Stimulated activated CD4-positive, alpha-beta T cell treated with anti-CD3 and anti-CD28 coated beads, Interleukin-15, amount 100 ng/mL, for 24 hours (primary cell): Measurements from ENCODE around the gene SFI1.
A peak's percentile ranks its signal among the peaks of the same experiment; 100 is the strongest.

Experiments
- DNase-seq: peaks from one replicate; pipeline ENCODE4 v3.0.0-alpha.2; 2020

The SFI1 gene

GRCh38 chr22:31603081-31603525 lies 106.8 kb downstream of the SFI1 start:
- no peak for DNase-seq

GRCh38 chr22:31603574-31603973 lies 107.2 kb downstream of the SFI1 start:
- no peak for DNase-seq

- no peak for DNase-seq
Observed at GRCh38 chr22:31604137-31604705, 107.9 kb downstream of the SFI1 start.

GRCh38 chr22:31604746-31605705 lies 108.7 kb downstream of the SFI1 start:
- DNase-seq = no peak

- DNase-seq = no peak
Observed at GRCh38 chr22:31605851-31606585, 109.7 kb downstream of the SFI1 start.

GRCh38 chr22:31607696-31608095 lies 111.4 kb downstream of the SFI1 start:
- no peak for DNase-seq

- no peak for DNase-seq
Observed at GRCh38 chr22:31609716-31610115, 113.4 kb downstream of the SFI1 start.

- DNase-seq = no peak
Observed at GRCh38 chr22:31610611-31611010, 114.3 kb downstream of the SFI1 start.

GRCh38 chr22:31611061-31611760 lies 114.9 kb downstream of the SFI1 start:
- no peak for DNase-seq

GRCh38 chr22:31612891-31613285 lies 116.6 kb downstream of the SFI1 start:
- no peak for DNase-seq

GRCh38 chr22:31613286-31613903 lies 117.1 kb downstream of the SFI1 start:
- DNase-seq = no peak

- DNase-seq = no peak
Observed at GRCh38 chr22:31613904-31614296, 117.6 kb downstream of the SFI1 start.

GRCh38 chr22:31614781-31615490 lies 118.6 kb downstream of the SFI1 start:
- DNase-seq = no peak

GRCh38 chr22:31615491-31615860 lies 119.1 kb downstream of the SFI1 start:
- DNase-seq = no peak

GRCh38 chr22:31615940-31616314 lies 119.6 kb downstream of the SFI1 start:
- DNase-seq = no peak

- DNase-seq = peak; percentile 70
Observed at GRCh38 chr22:31616315-31616980, 120.1 kb downstream of the SFI1 start.

- no peak for DNase-seq
Observed at GRCh38 chr22:31618057-31618456, 121.7 kb downstream of the SFI1 start.

GRCh38 chr22:31618471-31619176 lies 122.3 kb downstream of the SFI1 start:
- no peak for DNase-seq

- no peak for DNase-seq
Observed at GRCh38 chr22:31619611-31620300, 123.4 kb downstream of the SFI1 start.
